SK-N-MC (cell line): ENCODE data around the gene TERT.

Experiments
- EZH2 ChIP-seq: fragments of 200-600 bp; sonication (generic); IDR thresholded peaks from one replicate; pipeline ENCODE4 v1.6.1; 2017; ENCODE audit warnings: antibody characterized with exemption
- FOXP2 ChIP-seq: optimal IDR thresholded peaks from 2 replicates; pipeline ENCODE3; 2011; ENCODE audit warnings: mild to moderate bottlenecking, moderate library complexity; ENCODE audit not compliant: insufficient read depth; ENCODE audit errors: extremely low read length, control extremely low read depth
- POLR2AphosphoS5 ChIP-seq: IDR thresholded peaks from 2 replicates; pipeline ENCODE4 v1.6.1; 2012; ENCODE audit warnings: mild to moderate bottlenecking, low read depth, low read length, borderline replicate concordance

DNA sequence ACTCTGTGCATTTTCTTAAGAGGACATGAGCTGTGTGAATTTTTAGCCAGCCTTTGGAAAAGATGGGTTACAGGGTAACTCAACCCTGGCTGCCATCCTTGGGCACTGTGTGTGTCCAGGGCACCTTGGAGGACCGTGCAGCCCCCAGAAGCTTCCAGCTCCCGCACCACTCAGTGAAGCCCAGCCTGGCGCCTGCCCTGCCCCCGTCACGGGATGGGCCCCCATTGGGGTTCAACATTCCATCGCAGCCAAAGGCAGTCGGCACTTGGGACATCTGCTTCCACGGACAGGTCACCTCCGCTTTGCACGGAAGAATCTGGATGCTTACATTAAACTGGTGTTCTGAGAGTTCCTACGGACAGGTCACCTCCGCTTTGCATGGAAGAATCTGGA, 71.6 kb downstream of the TERT start:
- no peak for TF ChIP-seq POLR2AphosphoS5
- no peak for TF ChIP-seq EZH2
- no peak for TF ChIP-seq FOXP2
